GM12891 (cell line): Measurements from ENCODE around the gene CCDC87.

Experiments used
- PAX5 ChIP-seq: IDR thresholded peaks from 2 replicates; pipeline ENCODE4 v1.6.1; 2011; ENCODE audit warnings: low read length, moderate library complexity, mild to moderate bottlenecking; ENCODE audit not compliant: insufficient read depth, severe bottlenecking
- POLR2A ChIP-seq: IDR thresholded peaks from 2 replicates; pipeline ENCODE4 v1.6.1; 2011; ENCODE audit warnings: low read depth, low read length, control low read depth
- TAF1 ChIP-seq: IDR thresholded peaks from 2 replicates; pipeline ENCODE4 v1.6.1; 2011; ENCODE audit warnings: low read depth, low read length, control low read depth

GRCh38 chr11:66593303-66593635, 406 bp upstream of the CCDC87 start:
- TF ChIP-seq PAX5 (no peak), POLR2A (no peak), TAF1 (no peak)
